B cell (primary cell): ENCODE data around the gene ICOS. TPM values are rescaled to one million over a fixed set of nuclear protein-coding genes. Genes with fewer than 3 reads are reported as not detected.

Experiments used
- ATAC-seq: fragments of 200-7000 bp; cut with Tn5 transposase; one replicate; pipeline ENCODE4 v1.10.0; 2021; ENCODE audit warnings: low read depth, mild to moderate bottlenecking, moderate number of reproducible peaks, moderate library complexity
- CTCF ChIA-PET: fragments of 350-600 bp; sonication (Branson Sonifier 250); formaldehyde crosslinking; loops from one replicate; lab custom pipeline; 2021; ENCODE audit warnings: antibody characterized with exemption, inconsistent platforms; lab: Charles Lee
- POLR2A ChIA-PET: fragments of 350-600 bp; sonication (Branson Sonifier 250); formaldehyde crosslinking; loops from one replicate; lab custom pipeline; 2021; ENCODE audit warnings: antibody characterized with exemption; lab: Charles Lee
- DNase-seq: peaks from one replicate; pipeline ENCODE4 v3.0.0; 2013
- H2AFZ ChIP-seq: 2 replicates; pipeline ENCODE4 v1.6.1; 2012; ENCODE audit warnings: mild to moderate bottlenecking, low read depth, low read length; ENCODE audit not compliant: insufficient read depth, poor library complexity, severe bottlenecking
- H3K27ac ChIP-seq, 2 donors: 1 replicate in 1 of 2; 2 replicates in 1 of 2; pipeline ENCODE4 v1.5.1; 2012 to 2013; ENCODE audit warnings: low read length in 2 of 2, mild to moderate bottlenecking in 2 of 2, moderate library complexity in 1 of 2
- H3K27me3 ChIP-seq, 4 experiments: fragments of 200-600 bp in 1 of 4; sonication (generic) in 1 of 4; replicated peaks in 1 of 4; 1 replicate in 2 of 4; 2 replicates in 2 of 4; pipeline versions ENCODE4 v1.6.1 to v1.7.0; 2013 to 2016; ENCODE audit warnings: low read length in 3 of 4, mild to moderate bottlenecking in 2 of 4, mixed read lengths in 1 of 4, moderate library complexity in 1 of 4; ENCODE audit not compliant: insufficient read depth in 4 of 4, control insufficient read depth in 3 of 4; ENCODE audit errors: control extremely low read depth in 1 of 4
- H3K36me3 ChIP-seq, 2 experiments: replicated peaks in 1 of 2; 1 replicate in 1 of 2; 2 replicates in 1 of 2; pipeline versions ENCODE4 v1.6.1 to v1.7.1; 2013; ENCODE audit warnings: low read length in 1 of 2; ENCODE audit not compliant: insufficient read depth in 2 of 2, control insufficient read depth in 1 of 2; ENCODE audit errors: control extremely low read depth in 1 of 2, extremely low read depth in 1 of 2
- H3K4me1 ChIP-seq, 2 donors: fragments of 200-600 bp in 1 of 2; sonication (generic) in 1 of 2; 1 replicate in 1 of 2; 2 replicates in 1 of 2; pipeline versions ENCODE4 v1.5.1 to v1.6.1; 2013 to 2017; ENCODE audit warnings: low read length in 2 of 2; ENCODE audit not compliant: control insufficient read depth in 2 of 2, insufficient read depth in 2 of 2
- H3K4me2 ChIP-seq: replicated peaks from 2 replicates; pipeline ENCODE3; 2012; ENCODE audit warnings: mild to moderate bottlenecking, low read depth, low read length; ENCODE audit not compliant: poor library complexity, severe bottlenecking
- H3K4me3 ChIP-seq, 5 experiments: fragments of 200-600 bp in 1 of 5; sonication (generic) in 1 of 5; 1 replicate in 3 of 5; 2 replicates in 2 of 5; pipeline versions ENCODE4 v1.5.1 to v1.7.0; 2011 to 2016; ENCODE audit warnings: low read length in 4 of 5, mild to moderate bottlenecking in 4 of 5, low read depth in 2 of 5, control low read depth in 1 of 5, moderate library complexity in 1 of 5; ENCODE audit not compliant: insufficient read depth in 1 of 5; ENCODE audit errors: control extremely low read depth in 1 of 5, extremely low read depth in 1 of 5
- H3K79me2 ChIP-seq: fragments of 200-600 bp; sonication (generic); one replicate; pipeline ENCODE4 v1.6.0; 2016; ENCODE audit warnings: low read length; ENCODE audit not compliant: control insufficient read depth, insufficient read depth
- H3K9ac ChIP-seq: fragments of 200-600 bp; sonication (generic); 2 replicates; pipeline ENCODE4 v1.6.1; 2017; ENCODE audit warnings: mild to moderate bottlenecking, low read length, moderate library complexity
- H3K9me3 ChIP-seq, 3 donors: one replicate each; pipeline versions ENCODE4 v1.6.1 to v1.7.1; 2013; ENCODE audit warnings: low read length in 2 of 3; ENCODE audit not compliant: control insufficient read depth in 2 of 3, insufficient read depth in 1 of 3; ENCODE audit errors: control extremely low read depth in 1 of 3
- H4K20me1 ChIP-seq: 2 replicates; pipeline ENCODE4 v1.6.0; 2012; ENCODE audit warnings: mild to moderate bottlenecking, low read length; ENCODE audit not compliant: insufficient read depth, control insufficient read depth, poor library complexity, severe bottlenecking
- H3K27ac Mint-ChIP-seq: one replicate; pipeline ENCODE4 v1.8.0; 2021; ENCODE audit warnings: mixed read lengths
- H3K27me3 Mint-ChIP-seq: one replicate; pipeline ENCODE4 v1.8.0; 2021; ENCODE audit warnings: mixed read lengths
- H3K4me1 Mint-ChIP-seq: one replicate; pipeline ENCODE4 v1.8.0; 2021; ENCODE audit warnings: mixed read lengths
- H3K4me3 Mint-ChIP-seq: one replicate; pipeline ENCODE4 v1.8.0; 2021; ENCODE audit warnings: mixed read lengths
- H3K9me3 Mint-ChIP-seq: one replicate; pipeline ENCODE4 v1.8.0; 2022; ENCODE audit warnings: mixed read lengths; ENCODE audit not compliant: insufficient read depth
- EZH2 ChIP-seq: IDR thresholded peaks from 2 replicates; pipeline ENCODE4 v1.6.1; 2012; ENCODE audit warnings: borderline replicate concordance, low read depth, mild to moderate bottlenecking, moderate library complexity, low read length; ENCODE audit not compliant: insufficient read depth, poor library complexity, severe bottlenecking
- WGBS: methylation state at CpG from one replicate; pipeline ENCODE4 v1.1.5; 2013; ENCODE audit warnings: missing lambda C conversion rate; ENCODE audit not compliant: insufficient coverage; 5-methylcytosine and 5-hydroxymethylcytosine counted together
- intact Hi-C: fragments of 100-400 bp; cut with micrococcal nuclease; formaldehyde crosslinking; loops from one replicate; pipeline ENCODE4 v1.10.0; 2022
- polyA plus RNA-seq: library from polyadenylated mRNA; depleted of rRNA; stranded (reverse); fragments of >200 nt; gene quantifications from 2 replicates; pipeline ENCODE4 v1.2.3, GENCODE V29; 2012
- total RNA-seq, 2 donors: library from RNA; stranded (reverse); fragments of 120-200 nt in 1 of 2; gene quantifications; 1 replicate in 1 of 2; 2 replicates in 1 of 2; pipeline versions ENCODE4 v1.2.3 to v1.2.4, GENCODE V29; 2013 to 2022
- TF ChIP-seq, protein P1 (sequence below): fragments of 200-600 bp; IDR thresholded peaks from one replicate; pipeline ENCODE4 v1.8.0; 2022; ENCODE audit warnings: antibody characterized with exemption, mild to moderate bottlenecking

Gene ICOS
- total and polyA plus RNA-seq, 2 donors (not counting 1 experiment from before 2014, with no cell fraction given), result 0.21 TPM; not detected in 1

- no peak overlapping the region for H3K27ac Mint-ChIP-seq
Measured at GRCh38 chr2:203994735-203995134, 58.2 kb downstream of the ICOS start.

DNA sequence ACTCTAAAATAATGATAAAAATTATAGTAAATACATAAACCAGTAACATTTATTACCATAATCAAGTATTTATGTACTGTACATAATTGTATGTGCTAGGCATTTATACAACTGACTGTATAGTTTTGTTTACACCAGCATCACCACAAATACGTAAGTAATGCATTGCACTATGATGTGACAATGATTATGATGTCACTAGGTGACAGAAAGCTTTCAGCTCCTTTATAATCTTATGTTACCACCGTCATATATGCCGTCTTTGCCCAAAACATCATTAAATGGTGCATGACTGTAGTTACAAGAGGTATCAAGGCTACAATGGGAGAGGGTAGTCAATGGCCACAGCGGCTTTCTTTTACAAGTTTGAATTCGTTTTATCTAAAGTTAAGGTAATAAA lies 60.1 kb downstream of the ICOS start:
- DNase-seq (no peak), ATAC-seq (no peak)
- H3K4me3 ChIP-seq, result no peak overlapping the region
- Mint-ChIP-seq H3K4me1 (no peaks in the 10 kb centered on the region), H3K4me3 (no peak overlapping the region), H3K27ac (no peak overlapping the region), H3K9me3 (no peaks in the 10 kb centered on the region), H3K27me3 (peaks cover 7% of the 10 kb centered on the region)
- no peak overlapping the region for H2AFZ ChIP-seq
- WGBS, result 100% methylated on average over 2 of the region's 5 CpGs
- no peaks in the 10 kb centered on the region for H4K20me1 ChIP-seq
- CTCF ChIA-PET, result no interaction called here
- H3K27ac ChIP-seq, result no peak overlapping the region
- H3K9me3 ChIP-seq, result no peaks in the 10 kb centered on the region
- H3K4me2 ChIP-seq, result no peak overlapping the region
- H3K4me1 ChIP-seq, result no peaks in the 10 kb centered on the region
- peaks cover 0 to 6% (median 0%) of the 10 kb centered on the region in 4 experiments for H3K27me3 ChIP-seq
- TF ChIP-seq EZH2, result no peak
- TF ChIP-seq, protein P1, sequence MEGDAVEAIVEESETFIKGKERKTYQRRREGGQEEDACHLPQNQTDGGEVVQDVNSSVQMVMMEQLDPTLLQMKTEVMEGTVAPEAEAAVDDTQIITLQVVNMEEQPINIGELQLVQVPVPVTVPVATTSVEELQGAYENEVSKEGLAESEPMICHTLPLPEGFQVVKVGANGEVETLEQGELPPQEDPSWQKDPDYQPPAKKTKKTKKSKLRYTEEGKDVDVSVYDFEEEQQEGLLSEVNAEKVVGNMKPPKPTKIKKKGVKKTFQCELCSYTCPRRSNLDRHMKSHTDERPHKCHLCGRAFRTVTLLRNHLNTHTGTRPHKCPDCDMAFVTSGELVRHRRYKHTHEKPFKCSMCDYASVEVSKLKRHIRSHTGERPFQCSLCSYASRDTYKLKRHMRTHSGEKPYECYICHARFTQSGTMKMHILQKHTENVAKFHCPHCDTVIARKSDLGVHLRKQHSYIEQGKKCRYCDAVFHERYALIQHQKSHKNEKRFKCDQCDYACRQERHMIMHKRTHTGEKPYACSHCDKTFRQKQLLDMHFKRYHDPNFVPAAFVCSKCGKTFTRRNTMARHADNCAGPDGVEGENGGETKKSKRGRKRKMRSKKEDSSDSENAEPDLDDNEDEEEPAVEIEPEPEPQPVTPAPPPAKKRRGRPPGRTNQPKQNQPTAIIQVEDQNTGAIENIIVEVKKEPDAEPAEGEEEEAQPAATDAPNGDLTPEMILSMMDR, result no peak
- intact Hi-C loops, result no loop called here
- H3K79me2 ChIP-seq, result no peaks in the 10 kb centered on the region
- POLR2A ChIA-PET, result no interaction called here
- no peak overlapping the region for H3K9ac ChIP-seq
- no peaks in the 10 kb centered on the region for H3K36me3 ChIP-seq

More at GRCh38 chr2:203994735-203995134, 58.2 kb downstream of the ICOS start:
- H3K79me2 ChIP-seq, result no peaks in the 10 kb centered on the region
- TF ChIP-seq EZH2, result no peak
- TF ChIP-seq, protein P1, result no peak
- ChIA-PET CTCF (no interaction called here), POLR2A (no interaction called here)
- no peak overlapping the region for H3K4me3 ChIP-seq
- intact Hi-C loops, result no loop called here
- H3K9ac ChIP-seq, result no peak overlapping the region
- H3K9me3 ChIP-seq, result no peaks in the 10 kb centered on the region
- H3K27ac ChIP-seq, result no peak overlapping the region
- Mint-ChIP-seq H3K4me1 (no peaks in the 10 kb centered on the region), H3K4me3 (no peak overlapping the region), H3K9me3 (no peaks in the 10 kb centered on the region), H3K27me3 (peaks cover 4% of the 10 kb centered on the region)
- no peak overlapping the region for H2AFZ ChIP-seq
- H3K36me3 ChIP-seq, result no peaks in the 10 kb centered on the region
- DNase-seq (no peak), ATAC-seq (no peak)
- H3K4me1 ChIP-seq, result no peaks in the 10 kb centered on the region
- WGBS, result 88% methylated on average over 1 of the region's 2 CpGs
- no peak overlapping the region for H3K4me2 ChIP-seq
- no peaks in the 10 kb centered on the region for H4K20me1 ChIP-seq
- peaks cover 0 to 4% (median 2%) of the 10 kb centered on the region in 4 experiments for H3K27me3 ChIP-seq
